WERI-Rb-1 (cell line): ENCODE measurements around the gene PPP1R3C.
A peak's percentile ranks its signal among the peaks of the same experiment; 100 is the strongest.

Experiments
- DNase-seq: peaks from one replicate; pipeline ENCODE4 v3.0.0-alpha.2; 2020
- H3K27ac ChIP-seq: fragments of 250-450 bp; sonication (Bioruptor Pico); 2 replicates; pipeline ENCODE4 v1.5.1; 2020; ENCODE audit warnings: mild to moderate bottlenecking, moderate library complexity
- H3K27me3 ChIP-seq: fragments of 250-450 bp; sonication (Bioruptor Pico); 2 replicates; pipeline ENCODE4 v1.5.1; 2021; ENCODE audit warnings: mild to moderate bottlenecking, low read depth, moderate library complexity; ENCODE audit not compliant: insufficient read depth, severe bottlenecking
- H3K36me3 ChIP-seq: fragments of 250-450 bp; sonication (Bioruptor Pico); 2 replicates; pipeline ENCODE4 v1.5.1; 2020; ENCODE audit warnings: mild to moderate bottlenecking, moderate library complexity
- H3K4me3 ChIP-seq: 2 replicates; pipeline ENCODE4 v1.5.1; 2011; ENCODE audit warnings: low read depth, mild to moderate bottlenecking, control low read depth, low read length
- H3K9me3 ChIP-seq: fragments of 250-450 bp; sonication (Bioruptor Pico); 2 replicates; pipeline ENCODE4 v1.5.1; 2021; ENCODE audit warnings: mild to moderate bottlenecking, moderate library complexity; ENCODE audit not compliant: severe bottlenecking
- TF ChIP-seq, protein P1 (sequence below): IDR thresholded peaks from 2 replicates; pipeline ENCODE4 v1.5.1; 2011; ENCODE audit warnings: low read depth, mild to moderate bottlenecking, control low read depth, inconsistent platforms, low read length

The PPP1R3C gene

GRCh38 chr10:91672021-91672608, 39.2 kb upstream of the PPP1R3C start:
- Histone ChIP-seq H3K9me3 (no peaks in the 10 kb centered on the region), H3K27me3 (no peaks in the 10 kb centered on the region), H3K4me3 (no peak overlapping the region), H3K36me3 (no peaks in the 10 kb centered on the region), H3K27ac (no peak overlapping the region)
- peak; percentile 12 for DNase-seq
- TF ChIP-seq, protein P1, sequence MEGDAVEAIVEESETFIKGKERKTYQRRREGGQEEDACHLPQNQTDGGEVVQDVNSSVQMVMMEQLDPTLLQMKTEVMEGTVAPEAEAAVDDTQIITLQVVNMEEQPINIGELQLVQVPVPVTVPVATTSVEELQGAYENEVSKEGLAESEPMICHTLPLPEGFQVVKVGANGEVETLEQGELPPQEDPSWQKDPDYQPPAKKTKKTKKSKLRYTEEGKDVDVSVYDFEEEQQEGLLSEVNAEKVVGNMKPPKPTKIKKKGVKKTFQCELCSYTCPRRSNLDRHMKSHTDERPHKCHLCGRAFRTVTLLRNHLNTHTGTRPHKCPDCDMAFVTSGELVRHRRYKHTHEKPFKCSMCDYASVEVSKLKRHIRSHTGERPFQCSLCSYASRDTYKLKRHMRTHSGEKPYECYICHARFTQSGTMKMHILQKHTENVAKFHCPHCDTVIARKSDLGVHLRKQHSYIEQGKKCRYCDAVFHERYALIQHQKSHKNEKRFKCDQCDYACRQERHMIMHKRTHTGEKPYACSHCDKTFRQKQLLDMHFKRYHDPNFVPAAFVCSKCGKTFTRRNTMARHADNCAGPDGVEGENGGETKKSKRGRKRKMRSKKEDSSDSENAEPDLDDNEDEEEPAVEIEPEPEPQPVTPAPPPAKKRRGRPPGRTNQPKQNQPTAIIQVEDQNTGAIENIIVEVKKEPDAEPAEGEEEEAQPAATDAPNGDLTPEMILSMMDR: no peak

- H3K36me3 ChIP-seq: no peaks in the 10 kb centered on the region
- no peaks in the 10 kb centered on the region for H3K9me3 ChIP-seq
- no peak overlapping the region for H3K27ac ChIP-seq
- TF ChIP-seq, protein P1: no peak
- H3K4me3 ChIP-seq: no peak overlapping the region
- DNase-seq: no peak
- H3K27me3 ChIP-seq: no peaks in the 10 kb centered on the region
These were observed 36.0 kb upstream of the PPP1R3C start for GRCh38 chr10:91668913-91669312.

GRCh38 chr10:91665842-91666241, 33.0 kb upstream of the PPP1R3C start:
- Histone ChIP-seq H3K36me3 (no peaks in the 10 kb centered on the region), H3K4me3 (no peak overlapping the region), H3K27ac (no peak overlapping the region), H3K9me3 (no peaks in the 10 kb centered on the region), H3K27me3 (no peaks in the 10 kb centered on the region)
- TF ChIP-seq, protein P1: no peak
- DNase-seq: no peak

DNA sequence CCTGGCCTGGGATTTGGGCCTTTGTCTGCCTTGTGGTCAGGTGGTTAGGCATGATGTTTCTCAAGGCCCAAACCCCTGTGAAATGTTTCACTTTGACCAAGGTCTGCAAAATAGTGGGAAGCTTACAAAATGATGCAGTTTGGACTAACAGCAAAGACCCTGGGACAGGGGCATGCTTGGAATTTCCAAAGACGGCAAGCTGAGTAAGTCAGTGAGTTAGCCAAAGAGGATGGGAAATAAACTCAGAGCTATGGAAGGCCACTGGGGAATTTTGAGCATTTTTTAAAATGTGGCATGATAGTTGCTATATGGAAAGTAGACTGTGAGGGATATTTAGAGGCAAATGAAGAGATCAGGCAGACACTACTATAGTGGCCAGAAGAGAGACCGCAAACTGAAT, 31.6 kb upstream of the PPP1R3C start:
- no peak overlapping the region for H3K4me3 ChIP-seq
- no peak overlapping the region for H3K27ac ChIP-seq
- no peak for DNase-seq
- TF ChIP-seq, protein P1: no peak
- no peaks in the 10 kb centered on the region for H3K36me3 ChIP-seq
- no peaks in the 10 kb centered on the region for H3K27me3 ChIP-seq
- no peaks in the 10 kb centered on the region for H3K9me3 ChIP-seq

DNA sequence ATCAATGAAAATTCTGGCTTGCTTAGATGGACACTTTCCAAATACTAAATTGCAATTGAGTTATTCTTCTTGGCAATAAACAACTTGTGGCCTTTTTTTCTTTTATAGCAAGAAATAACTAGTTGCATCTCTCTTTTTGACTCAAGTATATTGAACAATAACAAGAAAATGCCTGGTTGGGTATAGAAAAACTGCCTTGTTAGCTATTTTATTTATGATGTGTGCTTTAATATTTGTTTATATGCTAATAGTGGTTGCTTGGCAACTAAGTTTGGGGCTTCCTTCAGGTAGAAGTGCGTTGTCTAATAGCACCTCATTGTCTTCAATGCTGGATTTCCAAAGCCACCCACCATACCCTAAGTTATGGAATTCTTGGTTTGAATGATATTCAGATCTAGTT, 30.1 kb upstream of the PPP1R3C start:
- TF ChIP-seq, protein P1: no peak
- no peak overlapping the region for H3K4me3 ChIP-seq
- no peak for DNase-seq
- no peaks in the 10 kb centered on the region for H3K27me3 ChIP-seq
- H3K36me3 ChIP-seq: no peaks in the 10 kb centered on the region
- no peak overlapping the region for H3K27ac ChIP-seq
- H3K9me3 ChIP-seq: no peaks in the 10 kb centered on the region

GRCh38 chr10:91653219-91653870, 20.5 kb upstream of the PPP1R3C start:
- Histone ChIP-seq H3K27ac (no peak overlapping the region), H3K27me3 (no peaks in the 10 kb centered on the region), H3K4me3 (no peak overlapping the region), H3K36me3 (no peaks in the 10 kb centered on the region), H3K9me3 (peaks cover 3% of the 10 kb centered on the region)
- no peak for DNase-seq
- TF ChIP-seq, protein P1: no peak
